GM21515 (cell line): Measurements from ENCODE around the gene BAG3.
A peak's percentile ranks its signal among the peaks of the same experiment; 100 is the strongest.

Experiments used
- ATAC-seq: cut with Tn5 transposase; IDR thresholded peaks from one replicate; pipeline ENCODE4 v1.9.1; 2021; ENCODE audit not compliant: unreplicated experiment

The BAG3 gene

DNA sequence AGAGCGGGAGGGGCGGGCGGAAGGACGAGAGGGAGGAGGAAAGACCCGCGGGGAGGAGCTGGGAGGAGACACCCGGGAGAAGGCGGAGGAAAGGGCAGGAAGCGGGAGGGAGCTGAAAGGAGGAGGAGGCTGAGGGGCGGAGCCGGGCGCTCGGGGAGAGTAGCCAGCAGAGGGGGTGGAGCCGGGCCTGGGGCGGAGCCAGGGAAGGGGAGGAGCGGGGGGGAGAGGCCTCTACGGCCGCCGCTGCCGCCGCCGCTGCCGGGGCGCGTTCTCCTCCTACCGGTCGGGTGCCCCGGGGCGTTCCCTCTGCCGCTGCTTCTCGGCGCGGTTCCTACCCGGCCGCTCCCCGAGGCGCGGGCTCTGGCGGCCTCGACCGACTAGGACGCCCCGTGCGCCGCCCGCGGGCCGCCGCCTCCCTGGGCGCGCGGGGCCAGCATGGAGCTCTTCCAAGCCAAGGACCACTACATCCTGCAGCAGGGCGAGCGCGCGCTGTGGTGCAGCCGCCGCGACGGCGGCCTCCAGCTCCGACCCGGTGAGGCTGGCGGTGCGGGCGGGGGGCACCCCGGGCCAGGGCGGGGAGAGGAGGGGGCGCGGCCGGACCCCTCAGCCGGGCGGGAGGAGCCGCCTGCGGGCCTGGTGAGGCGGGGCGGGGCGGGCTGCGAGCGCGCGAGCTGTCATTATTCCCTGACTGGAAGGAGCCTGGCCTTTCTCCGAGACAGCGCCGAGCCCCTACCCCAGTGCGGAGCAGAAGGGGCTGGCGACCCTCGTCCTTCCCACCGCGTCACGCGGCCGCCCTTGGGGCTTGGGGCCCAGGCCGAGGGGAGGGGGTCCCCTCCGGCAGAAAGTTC is 74.9 kb downstream of the BAG3 start, which contains the start of gene INPP5F:
TSS of gene INPP5F (plus strand) at position 223 of the 848 bp plus-strand sequence. CDS start at position 436, 213 bp downstream.
- peak; percentile 85 for ATAC-seq

DNA sequence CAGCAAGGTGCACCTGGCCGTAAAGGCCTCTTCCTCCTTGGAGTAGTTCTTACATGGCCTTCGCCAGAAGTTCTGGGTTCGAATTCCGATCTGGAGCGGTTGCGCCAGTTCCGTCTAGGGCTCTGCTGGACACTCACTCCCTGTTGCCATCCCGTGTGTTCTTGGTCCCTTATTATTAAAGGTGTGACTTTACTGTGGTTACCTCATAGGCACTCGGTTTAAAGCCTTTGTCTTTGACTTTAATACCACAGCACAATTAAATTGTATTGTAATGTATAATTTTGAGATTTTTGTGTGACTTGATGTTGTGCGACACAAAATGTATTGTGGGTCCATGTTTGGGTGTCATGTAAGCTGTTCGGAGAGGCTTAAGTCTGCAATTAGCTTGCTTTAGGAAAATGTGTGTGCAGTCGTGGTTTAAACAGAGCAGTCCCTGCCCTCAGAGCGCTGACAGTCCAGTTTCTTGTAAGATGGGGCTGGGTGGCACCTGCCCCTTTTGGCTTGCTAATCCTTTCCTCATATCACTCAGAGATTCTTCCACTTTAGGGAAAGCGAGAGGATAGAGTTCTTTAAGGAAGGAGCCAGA is 75.6 kb downstream of the BAG3 start:
- ATAC-seq, result no peak
